Smooth muscle cell (in vitro differentiated cells): Measurements from ENCODE around the gene RPS27A. TPM values are rescaled to one million over a fixed set of nuclear protein-coding genes. Genes with fewer than 3 reads are reported as not detected.
"Not testable (repeated sequence)": the region's sequence is repeated elsewhere in the genome, so short reads cannot be mapped to it uniquely, and the experiment has no call there.

Source experiments
- DNase-seq: peaks from one replicate; lab custom pipeline; 2025; ENCODE audit not compliant: unreplicated experiment; lab: John Stamatoyannopoulos, UW
- H2AFZ ChIP-seq: fragments of 200-600 bp; sonication (generic); 2 replicates; pipeline ENCODE4 v1.6.0; 2016; ENCODE audit warnings: antibody characterized with exemption, low read depth, mild to moderate bottlenecking
- H3F3A ChIP-seq: fragments of 200-600 bp; sonication (generic); 2 replicates; pipeline ENCODE4 v1.6.0; 2017; ENCODE audit warnings: antibody characterized with exemption, low read depth
- H3K27ac ChIP-seq: fragments of 200-600 bp; sonication (generic); 2 replicates; pipeline ENCODE4 v1.5.1; 2016; ENCODE audit warnings: low read depth, mild to moderate bottlenecking
- H3K27me3 ChIP-seq: fragments of 200-600 bp; sonication (generic); 2 replicates; pipeline ENCODE4 v1.6.1; 2016; ENCODE audit warnings: low read depth, mild to moderate bottlenecking
- H3K36me3 ChIP-seq: fragments of 200-600 bp; sonication (generic); 2 replicates; pipeline ENCODE4 v1.5.1; 2016; ENCODE audit warnings: low read depth
- H3K4me1 ChIP-seq: fragments of 200-600 bp; sonication (generic); 2 replicates; pipeline ENCODE4 v1.5.1; 2016; ENCODE audit warnings: low read depth
- H3K4me2 ChIP-seq: fragments of 200-600 bp; sonication (generic); 2 replicates; pipeline ENCODE4 v1.6.0; 2016; ENCODE audit warnings: mild to moderate bottlenecking
- H3K4me3 ChIP-seq: fragments of 200-600 bp; sonication (generic); 2 replicates; pipeline ENCODE4 v1.5.1; 2016; ENCODE audit warnings: mild to moderate bottlenecking
- H3K79me2 ChIP-seq: fragments of 200-600 bp; sonication (generic); 2 replicates; pipeline ENCODE4 v1.6.0; 2016; ENCODE audit warnings: low read depth, mild to moderate bottlenecking
- H3K9ac ChIP-seq: fragments of 200-600 bp; sonication (generic); 2 replicates; pipeline ENCODE4 v1.6.0; 2016; ENCODE audit warnings: low read depth
- H3K9me3 ChIP-seq: fragments of 200-600 bp; sonication (generic); replicated peaks from 2 replicates; pipeline ENCODE4 v1.5.1; 2016; ENCODE audit warnings: low read depth
- H4K20me1 ChIP-seq: fragments of 200-600 bp; sonication (generic); 2 replicates; pipeline ENCODE4 v1.6.0; 2016; ENCODE audit warnings: low read depth
- WGBS: methylation state at CpG from one replicate; pipeline ENCODE4 v1.1.7; 2016; ENCODE audit warnings: low lambda C conversion rate; 5-methylcytosine and 5-hydroxymethylcytosine counted together
- polyA plus RNA-seq: library from polyadenylated mRNA; unstranded; fragments of >200 nt; fragmentation: Nextera tagmentation; extraction: Ambion mirVana; gene quantifications from 2 replicates; pipeline ENCODE4 v1.2.1, GENCODE V29; 2016
- total RNA-seq: library from RNA; depleted of rRNA; stranded (reverse); fragments of >200 nt; gene quantifications from 2 replicates; pipeline ENCODE4 v1.2.3, GENCODE V29; 2014
- TF ChIP-seq, protein P1 (sequence below): fragments of 200-600 bp; sonication (generic); IDR thresholded peaks from 2 replicates; pipeline ENCODE4 v1.5.1; 2017; ENCODE audit warnings: borderline replicate concordance, mild to moderate bottlenecking, antibody characterized with exemption; ENCODE audit not compliant: insufficient read depth, poor library complexity, severe bottlenecking

RPS27A gene
- total and polyA plus RNA-seq, 2 experiments from 2014 or later, result 733 to 2,208 TPM

DNA sequence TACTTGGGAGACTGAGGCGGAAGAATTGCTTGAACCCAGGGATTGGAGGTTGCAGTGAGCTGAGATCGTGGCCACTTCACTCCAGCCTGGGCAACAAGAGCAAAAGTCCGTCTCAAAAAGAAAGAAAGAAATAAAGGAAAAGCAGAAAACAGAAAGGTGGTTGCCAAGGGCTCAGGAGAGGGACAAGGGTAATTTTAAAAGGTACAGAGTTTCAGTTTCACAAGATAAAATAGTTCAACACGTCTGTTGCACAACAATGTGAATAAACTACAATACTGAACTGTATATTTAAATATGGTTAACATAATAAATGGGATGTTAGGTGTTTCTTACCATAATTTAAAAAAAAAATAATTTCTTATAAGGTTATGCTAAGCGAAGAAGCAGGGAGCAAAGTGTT is 12.9 kb downstream of the RPS27A start:
- no peaks in the 10 kb centered on the region for H3K9me3 ChIP-seq
- H3K4me3 ChIP-seq, result no peak overlapping the region
- WGBS, result 93% methylated on average over 5 of the region's 5 CpGs
- no peak overlapping the region for H2AFZ ChIP-seq
- H4K20me1 ChIP-seq, result no peaks in the 10 kb centered on the region
- no peaks in the 10 kb centered on the region for H3K4me1 ChIP-seq
- H3K27ac ChIP-seq, result no peak overlapping the region
- H3F3A ChIP-seq, result no peaks in the 10 kb centered on the region
- peaks cover 9% of the 10 kb centered on the region for H3K36me3 ChIP-seq
- DNase-seq, result no peak
- H3K9ac ChIP-seq, result no peak overlapping the region
- H3K4me2 ChIP-seq, result no peak overlapping the region
- no peaks in the 10 kb centered on the region for H3K79me2 ChIP-seq
- H3K27me3 ChIP-seq, result no peaks in the 10 kb centered on the region
- TF ChIP-seq, protein P1, sequence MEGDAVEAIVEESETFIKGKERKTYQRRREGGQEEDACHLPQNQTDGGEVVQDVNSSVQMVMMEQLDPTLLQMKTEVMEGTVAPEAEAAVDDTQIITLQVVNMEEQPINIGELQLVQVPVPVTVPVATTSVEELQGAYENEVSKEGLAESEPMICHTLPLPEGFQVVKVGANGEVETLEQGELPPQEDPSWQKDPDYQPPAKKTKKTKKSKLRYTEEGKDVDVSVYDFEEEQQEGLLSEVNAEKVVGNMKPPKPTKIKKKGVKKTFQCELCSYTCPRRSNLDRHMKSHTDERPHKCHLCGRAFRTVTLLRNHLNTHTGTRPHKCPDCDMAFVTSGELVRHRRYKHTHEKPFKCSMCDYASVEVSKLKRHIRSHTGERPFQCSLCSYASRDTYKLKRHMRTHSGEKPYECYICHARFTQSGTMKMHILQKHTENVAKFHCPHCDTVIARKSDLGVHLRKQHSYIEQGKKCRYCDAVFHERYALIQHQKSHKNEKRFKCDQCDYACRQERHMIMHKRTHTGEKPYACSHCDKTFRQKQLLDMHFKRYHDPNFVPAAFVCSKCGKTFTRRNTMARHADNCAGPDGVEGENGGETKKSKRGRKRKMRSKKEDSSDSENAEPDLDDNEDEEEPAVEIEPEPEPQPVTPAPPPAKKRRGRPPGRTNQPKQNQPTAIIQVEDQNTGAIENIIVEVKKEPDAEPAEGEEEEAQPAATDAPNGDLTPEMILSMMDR, result no peak

DNA sequence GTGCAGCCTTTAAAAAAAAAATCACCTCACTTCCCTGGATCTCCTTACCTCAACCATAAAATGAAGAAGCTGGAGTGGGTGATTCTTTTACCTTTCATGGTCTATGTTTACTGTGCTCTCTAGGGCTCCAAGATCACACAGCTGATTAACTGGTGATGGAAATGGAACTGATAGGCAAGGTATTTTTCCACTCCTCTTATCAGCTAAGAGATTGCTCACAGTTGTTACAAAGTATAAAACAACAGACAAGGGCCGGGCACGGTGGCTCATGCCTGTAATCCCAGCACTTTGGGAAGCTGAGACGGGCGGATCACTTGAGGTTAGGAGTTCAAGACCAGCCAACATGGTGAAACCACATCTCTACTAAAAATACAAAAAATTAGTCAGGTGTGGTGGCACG is 14.5 kb downstream of the RPS27A start:
- Histone ChIP-seq H3K79me2 (no peaks in the 10 kb centered on the region), H3K27me3 (no peaks in the 10 kb centered on the region), H4K20me1 (no peaks in the 10 kb centered on the region), H3K9me3 (no peaks in the 10 kb centered on the region), H3K4me1 (no peaks in the 10 kb centered on the region), H3K4me3 (no peak overlapping the region), H3F3A (no peaks in the 10 kb centered on the region), H3K4me2 (no peak overlapping the region), H3K36me3 (peaks cover 20% of the 10 kb centered on the region), H2AFZ (no peak overlapping the region), H3K9ac (no peak overlapping the region), H3K27ac (no peak overlapping the region)
- WGBS, result 86% methylated on average over 5 of the region's 5 CpGs
- DNase-seq, result no peak
- TF ChIP-seq, protein P1, result no peak

DNA sequence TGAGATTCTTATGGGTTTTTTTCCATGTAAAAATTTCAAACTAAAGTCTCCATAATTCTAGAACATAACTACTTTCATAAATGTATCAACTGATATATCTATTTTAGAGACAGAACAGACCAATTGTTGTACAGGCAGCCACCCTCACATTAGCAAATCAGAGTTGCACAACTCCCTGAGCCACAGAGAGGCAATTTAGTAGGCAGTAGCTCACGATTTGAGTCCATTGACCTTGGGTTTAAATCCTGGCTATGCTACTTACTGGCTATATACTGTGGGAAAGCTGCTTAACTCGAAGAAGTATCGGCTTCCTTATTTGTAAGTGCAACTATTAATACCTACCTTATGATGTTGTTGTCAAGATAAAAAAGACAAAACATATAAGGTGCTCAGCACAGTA is 20.3 kb downstream of the RPS27A start:
- Histone ChIP-seq H3K27me3 (no peaks in the 10 kb centered on the region), H3K79me2 (no peaks in the 10 kb centered on the region), H2AFZ (no peak overlapping the region), H3F3A (no peaks in the 10 kb centered on the region), H3K9me3 (no peaks in the 10 kb centered on the region), H3K4me1 (no peaks in the 10 kb centered on the region), H3K36me3 (peaks cover 16% of the 10 kb centered on the region), H3K4me3 (no peak overlapping the region), H3K9ac (no peak overlapping the region), H3K27ac (no peak overlapping the region), H4K20me1 (no peaks in the 10 kb centered on the region), H3K4me2 (no peak overlapping the region)
- no peak for DNase-seq
- TF ChIP-seq, protein P1, result no peak
- WGBS, result 93% methylated on average over 3 of the region's 3 CpGs

DNA sequence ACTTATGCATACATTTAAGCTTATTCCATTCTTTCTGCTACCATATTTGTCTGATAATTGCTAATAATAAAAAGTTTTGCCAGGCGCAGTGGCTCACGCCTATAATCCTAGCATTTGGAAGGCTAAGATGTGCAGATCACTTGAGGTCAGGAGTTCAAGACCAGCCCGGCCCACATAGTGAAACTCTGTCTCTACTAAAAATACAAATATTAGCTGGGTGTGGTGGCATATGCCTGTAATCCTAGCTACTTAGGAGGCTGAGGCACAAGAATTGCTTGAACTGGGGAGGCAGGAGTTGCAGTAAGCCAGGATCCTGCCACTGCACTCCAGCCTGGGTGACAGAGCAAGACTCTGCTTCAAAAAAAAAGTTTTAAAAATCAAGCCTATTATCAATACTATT is 27.1 kb downstream of the RPS27A start:
- not testable (repeated sequence) for H3K4me1 ChIP-seq, H2AFZ ChIP-seq, H4K20me1 ChIP-seq, DNase-seq, H3F3A ChIP-seq, H3K79me2 ChIP-seq, H3K27ac ChIP-seq, H3K9ac ChIP-seq, H3K4me2 ChIP-seq, H3K9me3 ChIP-seq, H3K4me3 ChIP-seq, H3K27me3 ChIP-seq
- WGBS, result 98% methylated on average over 3 of the region's 3 CpGs
- peaks cover 12% of the 10 kb centered on the region for H3K36me3 ChIP-seq
